Kidney epithelial cell (primary cell): ENCODE measurements around the gene GRK7. TPM values are rescaled to one million over a fixed set of nuclear protein-coding genes. Genes with fewer than 3 reads are reported as not detected.

Experiments used
- DNase-seq: peaks from one replicate; pipeline ENCODE4 v3.0.0-alpha.2; 2010; ENCODE audit warnings: low read depth
- H3K27me3 ChIP-seq: 2 replicates; pipeline ENCODE4 v1.6.0; 2011; ENCODE audit warnings: low read length; ENCODE audit not compliant: control insufficient read depth, insufficient read depth
- H3K36me3 ChIP-seq: 2 replicates; pipeline ENCODE4 v1.5.1; 2011; ENCODE audit warnings: low read length; ENCODE audit not compliant: control insufficient read depth, insufficient read depth
- H3K4me3 ChIP-seq: 2 replicates; pipeline ENCODE4 v1.5.1; 2011; ENCODE audit warnings: low read depth, mild to moderate bottlenecking, control low read depth, low read length
- total RNA-seq: library from RNA; depleted of rRNA; stranded (reverse); fragments of >200 nt; gene quantifications from 2 replicates; pipeline ENCODE4 v1.2.3, GENCODE V29; 2015
- TF ChIP-seq, protein P1 (sequence below): IDR thresholded peaks from 2 replicates; pipeline ENCODE4 v1.5.1; 2011; ENCODE audit warnings: mild to moderate bottlenecking, moderate library complexity, low read length, control low read depth, inconsistent platforms; ENCODE audit not compliant: insufficient read depth, poor library complexity, severe bottlenecking

Gene GRK7
- total RNA-seq, 1 donor from 2014 or later = not detected

DNA sequence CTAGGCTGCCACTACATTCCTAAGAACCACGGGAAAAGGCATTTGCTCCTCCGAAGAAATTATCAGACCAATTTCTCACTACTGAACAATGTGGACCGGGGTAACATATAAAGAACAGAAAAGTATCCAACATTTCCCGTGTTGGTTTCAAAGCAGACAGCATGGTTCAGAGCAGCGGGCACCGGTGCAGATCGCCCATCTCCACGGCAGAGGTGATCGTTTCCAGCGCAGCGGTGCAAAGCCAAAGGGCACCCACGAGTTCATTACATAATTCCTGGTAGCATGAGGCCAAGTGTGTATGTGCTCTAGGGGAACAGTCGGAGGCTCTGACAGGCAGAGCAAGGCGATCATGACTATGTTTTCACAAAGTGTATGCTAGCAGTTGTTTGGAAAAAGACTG lies 13.2 kb downstream of the GRK7 start:
- Histone ChIP-seq H3K36me3 (no peaks in the 10 kb centered on the region), H3K4me3 (no peak overlapping the region), H3K27me3 (no peaks in the 10 kb centered on the region)
- no peak for DNase-seq
- TF ChIP-seq, protein P1, sequence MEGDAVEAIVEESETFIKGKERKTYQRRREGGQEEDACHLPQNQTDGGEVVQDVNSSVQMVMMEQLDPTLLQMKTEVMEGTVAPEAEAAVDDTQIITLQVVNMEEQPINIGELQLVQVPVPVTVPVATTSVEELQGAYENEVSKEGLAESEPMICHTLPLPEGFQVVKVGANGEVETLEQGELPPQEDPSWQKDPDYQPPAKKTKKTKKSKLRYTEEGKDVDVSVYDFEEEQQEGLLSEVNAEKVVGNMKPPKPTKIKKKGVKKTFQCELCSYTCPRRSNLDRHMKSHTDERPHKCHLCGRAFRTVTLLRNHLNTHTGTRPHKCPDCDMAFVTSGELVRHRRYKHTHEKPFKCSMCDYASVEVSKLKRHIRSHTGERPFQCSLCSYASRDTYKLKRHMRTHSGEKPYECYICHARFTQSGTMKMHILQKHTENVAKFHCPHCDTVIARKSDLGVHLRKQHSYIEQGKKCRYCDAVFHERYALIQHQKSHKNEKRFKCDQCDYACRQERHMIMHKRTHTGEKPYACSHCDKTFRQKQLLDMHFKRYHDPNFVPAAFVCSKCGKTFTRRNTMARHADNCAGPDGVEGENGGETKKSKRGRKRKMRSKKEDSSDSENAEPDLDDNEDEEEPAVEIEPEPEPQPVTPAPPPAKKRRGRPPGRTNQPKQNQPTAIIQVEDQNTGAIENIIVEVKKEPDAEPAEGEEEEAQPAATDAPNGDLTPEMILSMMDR = no peak

GRCh38 chr3:141776885-141777284 lies 13.7 kb downstream of the GRK7 start:
- Histone ChIP-seq H3K4me3 (no peak overlapping the region), H3K36me3 (no peaks in the 10 kb centered on the region), H3K27me3 (no peaks in the 10 kb centered on the region)
- TF ChIP-seq, protein P1 = no peak
- DNase-seq = no peak

GRCh38 chr3:141777957-141778813 lies 15.0 kb downstream of the GRK7 start:
- H3K27me3 ChIP-seq = no peaks in the 10 kb centered on the region
- no peak overlapping the region for H3K4me3 ChIP-seq
- TF ChIP-seq, protein P1 = no peak
- H3K36me3 ChIP-seq = no peaks in the 10 kb centered on the region
- no peak for DNase-seq

- Histone ChIP-seq H3K36me3 (no peaks in the 10 kb centered on the region), H3K4me3 (no peak overlapping the region), H3K27me3 (no peaks in the 10 kb centered on the region)
- TF ChIP-seq, protein P1 = no peak
- no peak for DNase-seq
Observed at GRCh38 chr3:141779667-141780066, 16.5 kb downstream of the GRK7 start.

- Histone ChIP-seq H3K4me3 (no peak overlapping the region), H3K36me3 (no peaks in the 10 kb centered on the region), H3K27me3 (no peaks in the 10 kb centered on the region)
- TF ChIP-seq, protein P1 = peak; percentile 4
- no peak for DNase-seq
Observed at GRCh38 chr3:141782386-141782932, 19.3 kb downstream of the GRK7 start.
